Stimulated activated effector memory CD8-positive, alpha-beta T cell treated with anti-CD3 and anti-CD28 coated beads, Interleukin-12 subunit alpha, Interleukin-12 subunit beta, amount 100 ng/mL, for 72 hours (primary cell): ENCODE measurements around the gene INIP.
"Not testable (repeated sequence)": the region's sequence is repeated elsewhere in the genome, so short reads cannot be mapped to it uniquely, and the experiment has no call there.

Experiments
- ATAC-seq: fragments of 150-1000 bp; cut with Tn5 transposase; 2 replicates; pipeline ENCODE4 v1.10.0; 2021
- DNase-seq, 2 donors: peaks; one replicate each; pipeline ENCODE4 v3.0.0; 2021 to 2022; ENCODE audit warnings: low spot score in 2 of 2
- H3K27ac Mint-ChIP-seq: one replicate; pipeline ENCODE4 v1.8.0; 2022; ENCODE audit warnings: mild to moderate bottlenecking, mixed read lengths
- H3K36me3 Mint-ChIP-seq: one replicate; pipeline ENCODE4 v1.8.0; 2022; ENCODE audit warnings: mild to moderate bottlenecking, mixed read lengths
- H3K4me1 Mint-ChIP-seq: one replicate; pipeline ENCODE4 v1.8.0; 2022; ENCODE audit warnings: mixed read lengths
- H3K4me3 Mint-ChIP-seq: one replicate; pipeline ENCODE4 v1.8.0; 2022; ENCODE audit warnings: mild to moderate bottlenecking, mixed read lengths
- H3K9me3 Mint-ChIP-seq: one replicate; pipeline ENCODE4 v1.8.0; 2022; ENCODE audit warnings: mixed read lengths

The INIP gene

DNA sequence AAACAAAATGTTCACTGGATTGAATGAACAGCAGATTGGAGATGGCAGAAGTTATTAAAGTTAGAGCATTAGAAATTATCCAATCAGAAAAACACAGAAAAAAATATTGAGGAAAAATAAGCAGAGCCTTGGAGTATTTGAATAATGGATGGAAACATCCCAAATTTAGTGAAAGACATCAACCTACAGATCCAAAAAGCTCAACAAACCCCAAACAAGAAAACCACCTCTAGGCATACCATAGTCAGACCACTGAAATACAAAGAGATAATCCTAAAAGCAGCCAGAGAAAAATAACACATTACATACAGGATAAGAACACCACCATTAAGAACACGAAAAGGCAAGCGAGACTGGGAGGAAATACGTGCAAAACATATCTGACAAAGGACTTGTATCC is 5.2 kb downstream of the INIP start:
- Mint-ChIP-seq H3K4me3 (no peak overlapping the region), H3K4me1 (peaks cover 25% of the 10 kb centered on the region), H3K27ac (no peak overlapping the region), H3K9me3 (no peaks in the 10 kb centered on the region), H3K36me3 (peaks cover 48% of the 10 kb centered on the region)
- ATAC-seq (no peak), DNase-seq (no peak)

DNA sequence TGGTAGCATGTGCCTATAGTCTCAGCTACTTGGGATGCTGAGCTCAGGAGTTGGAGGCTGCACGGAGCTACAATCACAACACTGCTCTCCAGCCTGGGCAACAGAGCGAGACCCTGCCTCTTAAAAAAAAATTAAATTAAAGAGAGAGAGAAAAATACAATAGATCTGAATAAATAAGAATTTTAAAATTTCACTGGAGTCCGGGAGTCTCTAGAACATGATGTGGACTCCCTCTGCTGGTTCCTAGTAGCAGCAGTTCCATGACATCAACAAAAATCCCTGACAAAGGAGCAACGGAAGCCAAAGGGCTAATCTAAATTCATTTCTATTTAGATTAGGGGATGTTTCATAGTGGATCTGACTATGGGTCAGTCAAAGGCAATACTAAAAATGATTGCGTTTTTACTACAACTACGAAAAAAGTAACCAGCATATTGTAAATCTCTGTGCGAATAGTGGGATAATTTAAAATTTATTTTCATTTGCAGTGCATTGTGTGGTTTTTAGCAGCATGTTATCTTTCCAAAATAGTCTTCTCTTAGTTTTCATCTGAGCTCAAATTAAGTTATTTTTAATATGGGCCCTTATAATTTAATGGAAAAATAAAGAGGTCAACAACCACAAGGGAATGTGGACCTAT is 6.7 kb downstream of the INIP start:
- DNase-seq (no peak), ATAC-seq (no peak)
- Mint-ChIP-seq H3K4me1 (peaks cover 26% of the 10 kb centered on the region), H3K4me3 (no peak overlapping the region), H3K9me3 (no peaks in the 10 kb centered on the region), H3K36me3 (peaks cover 43% of the 10 kb centered on the region), H3K27ac (no peak overlapping the region)

DNA sequence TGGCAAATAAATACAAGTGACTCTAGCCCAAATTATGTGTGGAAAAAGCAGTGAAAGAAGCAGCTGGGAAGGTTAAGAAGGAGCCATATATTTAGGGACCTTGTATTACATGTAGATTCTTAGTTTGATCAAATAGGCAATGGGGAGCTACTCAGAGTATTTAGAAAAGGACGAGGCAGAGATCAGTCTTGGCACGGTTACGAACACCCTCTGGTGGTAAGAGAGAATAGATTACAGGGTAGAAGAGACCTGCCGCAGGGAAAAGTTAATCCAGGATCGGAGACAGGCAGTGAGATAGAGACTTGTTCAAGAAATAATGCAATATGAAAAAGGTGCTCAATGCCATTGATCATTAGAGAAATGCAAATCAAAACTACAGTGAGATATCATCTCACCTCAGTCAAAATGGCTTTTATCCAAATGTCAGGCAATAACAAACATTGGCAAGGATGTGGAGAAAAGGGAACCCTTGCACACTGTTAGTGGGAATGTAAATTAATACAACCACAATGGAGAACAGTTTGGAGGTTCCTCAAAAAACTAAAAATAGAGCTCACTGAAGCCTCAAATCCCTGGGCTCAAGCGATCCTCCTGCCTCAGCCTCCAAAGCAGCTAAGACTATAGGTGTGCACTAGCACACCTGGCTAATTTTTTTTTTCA is 12.0 kb downstream of the INIP start:
- H3K9me3 Mint-ChIP-seq = no peaks in the 10 kb centered on the region
- no peak overlapping the region for H3K27ac Mint-ChIP-seq
- H3K4me3 Mint-ChIP-seq = no peak overlapping the region
- ATAC-seq (no peak), DNase-seq (no peak)
- H3K4me1 Mint-ChIP-seq = peaks cover 18% of the 10 kb centered on the region
- H3K36me3 Mint-ChIP-seq = peaks cover 26% of the 10 kb centered on the region

DNA sequence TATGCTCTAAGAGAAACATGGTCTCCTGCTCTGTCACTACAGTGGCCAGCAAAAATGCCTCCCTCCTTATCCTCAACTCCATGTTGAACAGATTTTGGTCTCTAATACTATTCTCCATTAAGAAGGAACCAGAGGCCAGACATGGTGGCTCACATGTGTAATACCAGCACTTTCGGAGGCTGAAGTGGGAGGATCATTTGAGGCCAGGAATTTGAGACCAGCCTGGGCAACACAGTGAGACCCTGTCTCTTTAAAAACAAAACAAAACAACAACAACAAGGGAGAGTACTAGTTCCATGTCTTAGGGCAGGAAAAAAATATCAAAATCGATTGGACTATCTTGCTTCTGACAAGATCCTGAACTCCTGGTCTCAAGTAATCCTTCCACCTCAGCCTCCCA is 14.6 kb downstream of the INIP start:
- Mint-ChIP-seq H3K27ac (no peak overlapping the region), H3K36me3 (peaks cover 32% of the 10 kb centered on the region), H3K4me3 (no peak overlapping the region), H3K9me3 (no peaks in the 10 kb centered on the region), H3K4me1 (peaks cover 18% of the 10 kb centered on the region)
- ATAC-seq (no peak), DNase-seq (no peak)

DNA sequence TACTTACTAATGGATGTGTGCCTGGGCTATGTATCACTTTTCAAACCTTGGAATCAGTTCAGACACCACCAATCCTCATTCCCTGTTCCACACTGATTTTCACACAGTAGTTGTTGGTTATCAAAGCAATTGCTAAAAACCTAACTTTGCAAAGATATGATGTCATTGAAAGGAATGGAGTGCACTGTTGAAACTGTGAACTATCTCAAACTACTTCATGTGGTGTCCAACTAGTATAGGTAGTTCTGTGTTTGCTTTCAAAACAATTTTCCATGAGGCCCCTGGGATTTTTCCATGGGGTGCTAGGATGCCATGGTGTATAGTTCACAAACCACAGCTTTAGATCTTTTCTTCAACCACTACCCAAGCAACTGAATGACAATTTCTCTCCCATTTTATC is 17.8 kb downstream of the INIP start:
- Mint-ChIP-seq H3K4me1 (peaks cover 6% of the 10 kb centered on the region), H3K9me3 (no peaks in the 10 kb centered on the region), H3K27ac (no peak overlapping the region), H3K4me3 (no peak overlapping the region), H3K36me3 (peaks cover 38% of the 10 kb centered on the region)
- no peak for DNase-seq
- no peak for ATAC-seq

DNA sequence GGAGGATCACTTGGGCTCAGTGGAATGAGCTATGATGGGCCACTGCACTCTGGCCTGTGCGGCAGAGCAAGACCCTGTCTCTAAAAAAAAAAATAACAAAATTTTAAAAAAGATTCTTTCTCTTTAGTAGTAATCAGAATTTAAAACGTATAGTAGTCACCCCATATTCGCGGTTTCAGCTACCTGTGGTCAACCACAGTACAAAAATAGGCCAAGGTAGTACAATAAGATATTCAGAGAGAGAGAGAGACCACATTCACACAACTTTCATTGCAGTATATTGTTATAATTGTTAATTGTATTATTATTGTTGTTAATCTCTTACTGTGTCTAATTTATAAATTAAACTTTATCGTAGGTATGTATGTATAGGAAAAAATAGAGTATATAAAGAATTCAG is 18.7 kb downstream of the INIP start:
- H3K4me1 Mint-ChIP-seq = peaks cover 6% of the 10 kb centered on the region
- H3K27ac Mint-ChIP-seq = no peak overlapping the region
- H3K9me3 Mint-ChIP-seq = no peaks in the 10 kb centered on the region
- no peak overlapping the region for H3K4me3 Mint-ChIP-seq
- ATAC-seq (peak; percentile 70), DNase-seq (no peak)
- peaks cover 33% of the 10 kb centered on the region for H3K36me3 Mint-ChIP-seq

DNA sequence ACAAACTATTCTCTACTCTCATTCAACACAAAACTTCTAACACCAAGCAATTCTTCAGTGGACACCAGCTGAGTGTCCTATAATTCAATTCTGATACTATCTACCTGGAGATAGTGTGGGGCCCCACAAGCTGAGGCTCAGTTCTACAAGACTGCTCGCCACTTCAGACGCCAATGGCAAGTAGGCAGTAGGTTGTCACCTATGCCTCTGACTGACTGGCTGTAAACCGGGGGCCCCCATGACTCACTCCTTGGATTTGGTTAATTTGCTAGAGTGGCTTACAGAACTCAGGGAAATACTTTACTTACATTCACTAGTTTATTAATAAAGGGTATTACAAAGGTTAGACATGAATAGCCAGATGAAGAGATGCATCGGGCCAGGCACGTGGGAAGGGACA is 21.5 kb downstream of the INIP start:
- peak overlapping the region; percentile 40 for H3K27ac Mint-ChIP-seq
- H3K4me3 Mint-ChIP-seq = no peak overlapping the region
- H3K9me3 Mint-ChIP-seq = no peaks in the 10 kb centered on the region
- H3K4me1 Mint-ChIP-seq = no peaks in the 10 kb centered on the region
- ATAC-seq (no peak), DNase-seq (no peak)
- peaks cover 49% of the 10 kb centered on the region for H3K36me3 Mint-ChIP-seq

DNA sequence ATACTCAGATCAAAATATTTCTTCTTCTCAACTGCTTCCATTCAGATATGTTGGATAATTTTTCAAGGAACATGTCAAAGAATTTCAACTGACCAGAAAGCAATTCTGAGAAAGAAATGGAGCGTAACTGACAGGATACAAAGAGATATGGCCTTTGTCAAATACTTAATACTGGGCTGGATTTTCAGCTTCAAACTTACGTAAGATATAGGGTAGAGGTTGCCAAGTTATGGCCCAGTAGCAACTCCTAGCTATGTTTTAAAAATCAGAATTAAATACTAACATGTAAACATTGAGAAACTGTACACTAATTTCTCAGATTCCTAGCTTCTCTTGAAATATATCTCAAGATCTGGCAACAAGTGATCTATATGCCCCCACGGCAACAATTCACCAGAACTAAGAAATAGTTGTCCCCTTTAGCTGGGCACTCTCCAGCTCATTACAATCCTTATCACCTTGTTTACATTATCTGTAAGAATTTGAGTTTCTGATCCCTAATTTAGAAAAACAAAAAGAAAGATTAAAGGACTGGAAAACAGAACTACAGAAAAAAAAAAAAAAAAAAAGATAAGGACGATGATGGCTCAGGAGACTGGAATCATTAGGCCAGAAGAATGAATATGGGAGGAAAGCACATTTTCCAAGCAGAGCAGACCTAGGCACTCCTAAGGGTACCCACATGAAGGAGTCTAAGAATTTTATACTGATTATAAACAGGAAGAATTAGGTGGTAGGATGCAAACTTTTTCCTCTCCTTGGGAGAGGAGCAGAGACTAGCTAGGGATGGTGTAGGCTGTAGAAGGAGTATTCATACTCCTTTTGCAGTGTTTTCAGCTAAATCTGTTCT is 23.0 kb downstream of the INIP start:
- ATAC-seq (no peak), DNase-seq (no peak)
- Mint-ChIP-seq H3K27ac (no peak overlapping the region), H3K4me1 (no peaks in the 10 kb centered on the region), H3K9me3 (no peaks in the 10 kb centered on the region), H3K4me3 (no peak overlapping the region), H3K36me3 (peaks cover 53% of the 10 kb centered on the region)

DNA sequence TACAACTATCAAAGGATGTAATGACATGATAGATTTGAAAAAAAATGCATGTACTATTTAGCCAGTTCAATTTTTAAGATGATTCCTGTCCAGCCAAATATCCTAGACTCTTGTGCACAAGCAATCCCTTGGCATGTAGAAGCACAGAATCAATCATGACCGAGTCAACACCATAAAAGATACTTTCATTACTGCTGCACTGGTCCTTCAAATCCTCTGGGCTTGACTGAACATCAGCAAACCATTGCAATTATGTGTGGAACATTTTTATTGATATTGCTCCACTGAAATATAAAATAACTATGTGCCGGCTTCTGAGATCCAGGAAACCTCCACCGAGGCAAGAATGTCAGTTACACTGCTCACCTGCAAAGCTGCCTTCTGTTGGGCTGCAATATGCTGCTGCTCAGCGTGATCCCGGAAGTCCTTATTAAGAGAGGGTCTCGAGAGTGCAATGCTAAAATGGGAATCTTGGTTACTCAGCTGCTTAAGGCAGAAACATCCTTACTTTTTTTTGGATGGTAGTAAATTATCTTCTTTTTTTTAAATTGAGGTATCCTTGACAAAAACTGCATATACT is 28.7 kb downstream of the INIP start:
- no peaks in the 10 kb centered on the region for H3K4me1 Mint-ChIP-seq
- no peak for ATAC-seq
- H3K4me3 Mint-ChIP-seq = no peak overlapping the region
- no peak overlapping the region for H3K27ac Mint-ChIP-seq
- no peaks in the 10 kb centered on the region for H3K9me3 Mint-ChIP-seq
- H3K36me3 Mint-ChIP-seq = peaks cover 83% of the 10 kb centered on the region
- DNase-seq = no peak

DNA sequence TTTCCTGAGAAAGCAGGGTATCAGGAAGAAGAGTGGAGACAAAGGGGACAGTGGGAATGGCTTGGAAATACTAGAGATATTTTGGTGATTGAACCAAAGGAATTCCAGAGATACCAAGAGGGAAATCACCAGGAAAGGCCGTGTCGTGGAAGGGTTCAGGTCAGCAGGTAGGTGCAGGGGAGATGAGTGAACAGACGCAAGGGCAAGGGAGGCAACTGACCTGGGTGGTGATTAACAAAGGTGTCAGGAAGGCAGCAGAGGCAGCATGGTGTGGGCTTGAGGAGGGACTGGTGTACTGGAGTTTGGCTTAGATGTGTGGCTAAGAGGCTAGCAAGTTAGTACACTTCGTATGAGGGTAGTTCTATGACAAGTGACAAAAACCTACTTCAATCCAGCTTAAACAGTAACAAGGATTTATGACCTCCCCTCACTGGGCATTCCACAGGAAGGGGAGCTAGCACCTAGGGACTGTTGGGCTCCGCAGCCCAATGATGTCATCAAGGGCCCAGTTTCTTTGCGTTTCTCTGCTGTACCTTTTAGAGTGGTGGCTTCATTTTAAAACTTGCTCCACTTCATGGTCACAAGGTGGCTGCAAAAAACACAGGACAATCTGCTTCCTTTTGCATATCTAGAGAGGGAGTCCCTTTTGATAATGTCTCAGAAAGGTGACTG is 37.0 kb downstream of the INIP start:
- no peaks in the 10 kb centered on the region for H3K4me1 Mint-ChIP-seq
- H3K36me3 Mint-ChIP-seq = peaks cover 9% of the 10 kb centered on the region
- peaks cover 8% of the 10 kb centered on the region for H3K9me3 Mint-ChIP-seq
- ATAC-seq (peak; percentile 31), DNase-seq (no peak)
- H3K4me3 Mint-ChIP-seq = no peak overlapping the region
- no peak overlapping the region for H3K27ac Mint-ChIP-seq

DNA sequence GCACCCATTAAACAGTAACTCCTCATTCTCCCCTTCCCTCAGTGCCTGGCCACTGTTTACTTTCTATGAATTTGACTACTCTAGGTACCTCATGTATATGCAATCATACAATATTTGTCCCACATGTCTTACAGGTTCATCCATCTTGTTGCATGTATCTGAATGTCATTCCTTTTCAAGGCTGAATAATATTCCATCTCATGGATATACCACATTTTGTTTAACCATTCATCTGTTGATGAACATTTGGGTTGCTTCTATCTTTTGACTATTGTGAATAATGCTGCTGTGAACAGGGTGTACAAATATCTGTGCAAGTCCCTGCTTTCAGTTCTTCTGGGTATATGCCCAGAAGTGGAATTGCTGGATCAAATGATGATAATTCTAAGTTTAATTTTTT is 40.9 kb downstream of the INIP start:
- Mint-ChIP-seq H3K27ac (no peak overlapping the region), H3K9me3 (peaks cover 8% of the 10 kb centered on the region), H3K4me3 (no peak overlapping the region), H3K36me3 (no peaks in the 10 kb centered on the region), H3K4me1 (no peaks in the 10 kb centered on the region)
- no peak for ATAC-seq
- no peak for DNase-seq

DNA sequence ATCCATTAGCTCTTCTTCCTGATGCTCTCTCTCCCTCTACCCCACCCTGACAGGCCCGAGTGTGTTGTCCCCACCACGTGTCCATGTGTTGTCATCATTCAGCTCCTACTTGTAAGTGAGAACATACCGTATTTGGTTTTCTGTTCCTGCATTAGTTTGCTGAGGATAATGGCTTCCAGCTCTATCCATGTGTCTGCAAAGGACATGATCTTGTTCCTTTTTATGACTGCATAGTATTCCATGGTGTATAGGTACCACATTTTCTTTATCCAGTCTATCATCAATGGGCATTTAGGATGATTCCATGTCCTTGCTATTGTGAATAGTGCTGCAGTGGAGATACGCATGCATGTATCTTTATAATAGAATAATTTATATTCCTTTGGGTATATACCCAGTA is 44.7 kb downstream of the INIP start:
- H3K9me3 Mint-ChIP-seq, H3K36me3 Mint-ChIP-seq, ATAC-seq, H3K4me3 Mint-ChIP-seq, H3K27ac Mint-ChIP-seq, DNase-seq, H3K4me1 Mint-ChIP-seq: not testable (repeated sequence)

DNA sequence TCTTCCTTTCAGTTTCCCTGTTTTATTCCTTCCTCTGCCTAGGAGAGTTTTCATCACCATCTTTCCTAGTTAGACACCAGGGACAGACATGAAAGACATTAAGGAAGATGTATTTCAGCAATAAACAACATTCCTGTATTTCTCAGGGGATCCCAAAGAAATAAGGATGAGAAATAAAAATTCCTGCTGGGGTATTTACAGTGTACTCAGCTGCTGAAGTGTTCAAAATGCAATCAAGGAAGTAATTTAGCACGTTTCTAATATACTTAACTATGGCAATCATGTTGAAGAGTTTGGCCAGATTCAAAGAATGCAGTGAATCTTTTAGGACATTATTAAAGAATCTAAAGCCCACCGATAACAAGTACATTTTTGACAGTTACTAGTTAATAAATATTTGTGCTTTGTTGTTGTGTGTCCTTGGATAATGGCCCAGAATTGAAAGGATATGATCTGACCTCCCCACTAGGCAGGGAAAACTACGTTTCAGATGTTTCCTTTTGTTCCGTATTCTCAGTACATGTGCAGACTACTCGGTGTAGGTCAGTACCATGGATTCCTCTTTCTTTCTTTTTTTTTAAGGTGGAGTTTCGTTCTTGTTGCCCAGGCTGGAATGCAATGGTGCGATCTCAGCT is 46.8 kb downstream of the INIP start:
- Mint-ChIP-seq H3K27ac (no peak overlapping the region), H3K4me1 (no peaks in the 10 kb centered on the region), H3K4me3 (no peak overlapping the region), H3K36me3 (no peaks in the 10 kb centered on the region), H3K9me3 (no peaks in the 10 kb centered on the region)
- ATAC-seq (no peak), DNase-seq (no peak)

DNA sequence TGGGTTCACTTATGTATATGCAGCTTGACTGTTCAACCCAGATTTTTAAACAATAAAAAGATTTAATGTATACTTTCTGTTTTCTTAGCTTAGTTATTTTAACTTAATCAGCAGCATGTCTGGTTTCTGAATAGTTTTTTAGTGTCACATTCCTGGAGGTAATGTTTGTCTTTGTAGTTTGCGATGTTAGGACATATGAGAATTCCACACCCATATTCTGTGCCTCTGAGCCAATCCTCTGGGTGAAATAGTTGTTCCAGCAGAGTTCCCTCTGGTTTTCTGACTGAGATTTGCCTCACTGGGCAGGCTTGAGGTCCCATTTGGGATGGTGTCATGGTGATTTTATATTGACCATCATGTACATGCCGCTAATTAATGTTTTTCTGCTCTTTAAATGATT is 48.6 kb downstream of the INIP start:
- Mint-ChIP-seq H3K4me1 (no peaks in the 10 kb centered on the region), H3K36me3 (no peaks in the 10 kb centered on the region), H3K27ac (no peak overlapping the region), H3K9me3 (no peaks in the 10 kb centered on the region), H3K4me3 (no peak overlapping the region)
- ATAC-seq = no peak
- no peak for DNase-seq

DNA sequence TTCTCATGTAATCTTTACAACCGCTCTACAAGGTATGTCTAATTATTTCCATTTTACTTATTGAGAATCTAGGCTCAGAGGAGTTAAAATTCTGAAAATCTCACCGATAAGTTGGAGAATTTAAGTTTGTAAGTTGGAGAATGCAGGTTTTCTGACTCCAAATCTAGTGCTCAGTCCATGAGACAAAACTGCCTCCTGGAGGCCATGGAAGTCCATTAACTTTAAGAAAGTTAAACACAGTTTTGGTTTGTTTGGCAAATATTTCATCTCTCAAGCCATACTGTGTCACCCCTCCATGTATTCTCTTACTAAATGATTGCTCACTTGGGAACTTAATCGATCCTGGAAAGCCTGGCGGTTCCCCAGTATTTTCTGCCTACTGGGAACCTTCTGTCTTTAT is 52.6 kb downstream of the INIP start:
- no peak overlapping the region for H3K27ac Mint-ChIP-seq

More for the DNA sequence above, 52.6 kb downstream of the INIP start:
- Mint-ChIP-seq H3K9me3 (no peaks in the 10 kb centered on the region), H3K4me1 (no peaks in the 10 kb centered on the region), H3K4me3 (no peak overlapping the region), H3K36me3 (no peaks in the 10 kb centered on the region)
- ATAC-seq (no peak), DNase-seq (no peak)
